ENCODE measurements around the gene ESPL1. TPM values are rescaled to one million over a fixed set of nuclear protein-coding genes. Genes with fewer than 3 reads are reported as not detected.
"Not testable (repeated sequence)": the region's sequence is repeated elsewhere in the genome, so short reads cannot be mapped to it uniquely, and the experiment has no call there.

ESPL1 gene
- total RNA-seq, 1 experiment from 2014 or later, result 8.3 TPM

GRCh38 chr12:53324113-53324778 is 56.1 kb downstream of the ESPL1 start:
- no peak for DNase-seq (ENCODE audit: low read depth, low spot score)
- in situ Hi-C loops (cut with HindIII; ENCODE audit: low pct_unique_long_range_greater_than_20kb, low sequenced_read_pairs), result no loop called here

- in situ Hi-C loops (cut with HindIII; ENCODE audit: low pct_unique_long_range_greater_than_20kb, low sequenced_read_pairs), result no loop called here
- DNase-seq (ENCODE audit: low read depth, low spot score), result peak; percentile 92
These were observed 56.8 kb downstream of the ESPL1 start for GRCh38 chr12:53324779-53325510.

- peak; percentile 60 for DNase-seq (ENCODE audit: low read depth, low spot score)
- in situ Hi-C loops (cut with HindIII; ENCODE audit: low pct_unique_long_range_greater_than_20kb, low sequenced_read_pairs), result no loop called here
These were observed 57.5 kb downstream of the ESPL1 start for GRCh38 chr12:53325511-53326061.

- DNase-seq (ENCODE audit: low read depth, low spot score), result no peak
- in situ Hi-C loops (cut with HindIII; ENCODE audit: low pct_unique_long_range_greater_than_20kb, low sequenced_read_pairs), result no loop called here
These were observed 58.5 kb downstream of the ESPL1 start for GRCh38 chr12:53326460-53327185.

GRCh38 chr12:53327435-53328042 is 59.4 kb downstream of the ESPL1 start:
- in situ Hi-C loops (cut with HindIII; ENCODE audit: low pct_unique_long_range_greater_than_20kb, low sequenced_read_pairs), result no loop called here
- peak; percentile 57 for DNase-seq (ENCODE audit: low read depth, low spot score)

GRCh38 chr12:53328043-53328435 is 59.9 kb downstream of the ESPL1 start:
- no peak for DNase-seq (ENCODE audit: low read depth, low spot score)
- in situ Hi-C loops (cut with HindIII; ENCODE audit: low pct_unique_long_range_greater_than_20kb, low sequenced_read_pairs), result no loop called here

GRCh38 chr12:53330671-53331070 is 62.6 kb downstream of the ESPL1 start:
- DNase-seq (ENCODE audit: low read depth, low spot score), result no peak
- in situ Hi-C loops (cut with HindIII; ENCODE audit: low pct_unique_long_range_greater_than_20kb, low sequenced_read_pairs), result no loop called here

- DNase-seq (ENCODE audit: low read depth, low spot score); in situ Hi-C loops (cut with HindIII; ENCODE audit: low pct_unique_long_range_greater_than_20kb, low sequenced_read_pairs): not testable (repeated sequence)
These were observed 64.2 kb downstream of the ESPL1 start for GRCh38 chr12:53332339-53332738.

GRCh38 chr12:53332744-53333143 is 64.6 kb downstream of the ESPL1 start:
- DNase-seq (ENCODE audit: low read depth, low spot score), result no peak
- in situ Hi-C loops (cut with HindIII; ENCODE audit: low pct_unique_long_range_greater_than_20kb, low sequenced_read_pairs), result no loop called here

- in situ Hi-C loops (cut with HindIII; ENCODE audit: low pct_unique_long_range_greater_than_20kb, low sequenced_read_pairs), result no loop called here
- DNase-seq (ENCODE audit: low read depth, low spot score), result no peak
These were observed 65.2 kb downstream of the ESPL1 start for GRCh38 chr12:53333289-53333688.

GRCh38 chr12:53333845-53334244 is 65.7 kb downstream of the ESPL1 start:
- in situ Hi-C loops (cut with HindIII; ENCODE audit: low pct_unique_long_range_greater_than_20kb, low sequenced_read_pairs), result no loop called here
- no peak for DNase-seq (ENCODE audit: low read depth, low spot score)

- in situ Hi-C loops (cut with HindIII; ENCODE audit: low pct_unique_long_range_greater_than_20kb, low sequenced_read_pairs), result no loop called here
- DNase-seq (ENCODE audit: low read depth, low spot score), result no peak
These were observed 66.7 kb downstream of the ESPL1 start for GRCh38 chr12:53334822-53335221.

GRCh38 chr12:53336181-53336681 is 68.1 kb downstream of the ESPL1 start, which contains the start of gene SP7:
SP7 (minus strand) TSS chr12:53336354; CDS start chr12:53335646, 708 bp downstream.
- no peak for DNase-seq (ENCODE audit: low read depth, low spot score)
- in situ Hi-C loops (cut with HindIII; ENCODE audit: low pct_unique_long_range_greater_than_20kb, low sequenced_read_pairs), result no loop called here

- DNase-seq (ENCODE audit: low read depth, low spot score), result no peak
- in situ Hi-C loops (cut with HindIII; ENCODE audit: low pct_unique_long_range_greater_than_20kb, low sequenced_read_pairs), result no loop called here
These were observed 69.9 kb downstream of the ESPL1 start for GRCh38 chr12:53338017-53338416.

GRCh38 chr12:53338916-53339315 is 70.8 kb downstream of the ESPL1 start:
- in situ Hi-C loops (cut with HindIII; ENCODE audit: low pct_unique_long_range_greater_than_20kb, low sequenced_read_pairs), result no loop called here

GRCh38 chr12:53340398-53340797 is 72.3 kb downstream of the ESPL1 start:
- in situ Hi-C loops (cut with HindIII; ENCODE audit: low pct_unique_long_range_greater_than_20kb, low sequenced_read_pairs), result no loop called here
- DNase-seq (ENCODE audit: low read depth, low spot score), result no peak

More at GRCh38 chr12:53338916-53339315, 70.8 kb downstream of the ESPL1 start:
- no peak for DNase-seq (ENCODE audit: low read depth, low spot score)

Data from SK-MEL-5 (cell line).